ENCODE measurements around the gene SPATA31C2.
"Not testable (repeated sequence)": the region's sequence is repeated elsewhere in the genome, so short reads cannot be mapped to it uniquely, and the experiment has no call there.

SPATA31C2 gene

GRCh38 chr9:88127700-88128300 lies 10.5 kb downstream of the SPATA31C2 start:
- not testable (repeated sequence) for DNase-seq (ENCODE audit: low spot score)

- not testable (repeated sequence) for DNase-seq (ENCODE audit: low spot score)
Measured at GRCh38 chr9:88123413-88123812, 14.9 kb downstream of the SPATA31C2 start.

GRCh38 chr9:88118121-88118520 lies 20.2 kb downstream of the SPATA31C2 start:
- not testable (repeated sequence) for DNase-seq (ENCODE audit: low spot score)

- not testable (repeated sequence) for DNase-seq (ENCODE audit: low spot score)
Measured at GRCh38 chr9:88114968-88115612, 23.2 kb downstream of the SPATA31C2 start.

GRCh38 chr9:88114283-88114967 lies 23.9 kb downstream of the SPATA31C2 start:
- DNase-seq (ENCODE audit: low spot score): not testable (repeated sequence)

GRCh38 chr9:88113156-88114130 lies 24.8 kb downstream of the SPATA31C2 start:
- DNase-seq (ENCODE audit: low spot score): not testable (repeated sequence)

GRCh38 chr9:88110026-88110425 lies 28.2 kb downstream of the SPATA31C2 start:
- no peak for DNase-seq (ENCODE audit: low spot score)

- no peak for DNase-seq (ENCODE audit: low spot score)
Measured at GRCh38 chr9:88108779-88109178, 29.5 kb downstream of the SPATA31C2 start.

GRCh38 chr9:88106492-88106891 lies 31.8 kb downstream of the SPATA31C2 start:
- DNase-seq (ENCODE audit: low spot score): no peak

- DNase-seq (ENCODE audit: low spot score): peak; percentile 32
Measured at GRCh38 chr9:88092797-88093331, 45.4 kb downstream of the SPATA31C2 start.

- no peak for DNase-seq (ENCODE audit: low spot score)
Measured at GRCh38 chr9:88090151-88090581, 48.1 kb downstream of the SPATA31C2 start.

GRCh38 chr9:88087906-88088305 lies 50.4 kb downstream of the SPATA31C2 start:
- no peak for DNase-seq (ENCODE audit: low spot score)

- DNase-seq (ENCODE audit: low spot score): no peak
Measured at GRCh38 chr9:88085476-88085875, 52.8 kb downstream of the SPATA31C2 start.

GRCh38 chr9:88084357-88085183 lies 53.7 kb downstream of the SPATA31C2 start:
- DNase-seq (ENCODE audit: low spot score): no peak

Measured in globus pallidus (tissue), 1 donor.